HFF-Myc (cell line): ENCODE measurements around the gene C1orf35.

Experiments used
- DNase-seq: peaks from one replicate; pipeline ENCODE4 v3.0.0-alpha.2; 2011; ENCODE audit warnings: low read depth; ENCODE audit errors: extremely low read depth
- H3K4me3 ChIP-seq: replicated peaks from 2 replicates; pipeline ENCODE4 v1.5.1; 2011; ENCODE audit warnings: low read depth, mild to moderate bottlenecking, control low read depth, low read length
- TF ChIP-seq, protein P1 (sequence below): IDR thresholded peaks from 2 replicates; pipeline ENCODE4 v1.5.1; 2012; ENCODE audit warnings: mild to moderate bottlenecking, low read depth, low read length, control low read depth; ENCODE audit errors: missing control alignments

Gene C1orf35

GRCh38 chr1:228066891-228067654 lies 36.1 kb downstream of the C1orf35 start:
- no peak for DNase-seq
- TF ChIP-seq, protein P1, sequence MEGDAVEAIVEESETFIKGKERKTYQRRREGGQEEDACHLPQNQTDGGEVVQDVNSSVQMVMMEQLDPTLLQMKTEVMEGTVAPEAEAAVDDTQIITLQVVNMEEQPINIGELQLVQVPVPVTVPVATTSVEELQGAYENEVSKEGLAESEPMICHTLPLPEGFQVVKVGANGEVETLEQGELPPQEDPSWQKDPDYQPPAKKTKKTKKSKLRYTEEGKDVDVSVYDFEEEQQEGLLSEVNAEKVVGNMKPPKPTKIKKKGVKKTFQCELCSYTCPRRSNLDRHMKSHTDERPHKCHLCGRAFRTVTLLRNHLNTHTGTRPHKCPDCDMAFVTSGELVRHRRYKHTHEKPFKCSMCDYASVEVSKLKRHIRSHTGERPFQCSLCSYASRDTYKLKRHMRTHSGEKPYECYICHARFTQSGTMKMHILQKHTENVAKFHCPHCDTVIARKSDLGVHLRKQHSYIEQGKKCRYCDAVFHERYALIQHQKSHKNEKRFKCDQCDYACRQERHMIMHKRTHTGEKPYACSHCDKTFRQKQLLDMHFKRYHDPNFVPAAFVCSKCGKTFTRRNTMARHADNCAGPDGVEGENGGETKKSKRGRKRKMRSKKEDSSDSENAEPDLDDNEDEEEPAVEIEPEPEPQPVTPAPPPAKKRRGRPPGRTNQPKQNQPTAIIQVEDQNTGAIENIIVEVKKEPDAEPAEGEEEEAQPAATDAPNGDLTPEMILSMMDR, result no peak
- no peak overlapping the region for H3K4me3 ChIP-seq

GRCh38 chr1:228066416-228066815 lies 36.7 kb downstream of the C1orf35 start:
- TF ChIP-seq, protein P1, result no peak
- no peak overlapping the region for H3K4me3 ChIP-seq
- DNase-seq, result no peak

DNA sequence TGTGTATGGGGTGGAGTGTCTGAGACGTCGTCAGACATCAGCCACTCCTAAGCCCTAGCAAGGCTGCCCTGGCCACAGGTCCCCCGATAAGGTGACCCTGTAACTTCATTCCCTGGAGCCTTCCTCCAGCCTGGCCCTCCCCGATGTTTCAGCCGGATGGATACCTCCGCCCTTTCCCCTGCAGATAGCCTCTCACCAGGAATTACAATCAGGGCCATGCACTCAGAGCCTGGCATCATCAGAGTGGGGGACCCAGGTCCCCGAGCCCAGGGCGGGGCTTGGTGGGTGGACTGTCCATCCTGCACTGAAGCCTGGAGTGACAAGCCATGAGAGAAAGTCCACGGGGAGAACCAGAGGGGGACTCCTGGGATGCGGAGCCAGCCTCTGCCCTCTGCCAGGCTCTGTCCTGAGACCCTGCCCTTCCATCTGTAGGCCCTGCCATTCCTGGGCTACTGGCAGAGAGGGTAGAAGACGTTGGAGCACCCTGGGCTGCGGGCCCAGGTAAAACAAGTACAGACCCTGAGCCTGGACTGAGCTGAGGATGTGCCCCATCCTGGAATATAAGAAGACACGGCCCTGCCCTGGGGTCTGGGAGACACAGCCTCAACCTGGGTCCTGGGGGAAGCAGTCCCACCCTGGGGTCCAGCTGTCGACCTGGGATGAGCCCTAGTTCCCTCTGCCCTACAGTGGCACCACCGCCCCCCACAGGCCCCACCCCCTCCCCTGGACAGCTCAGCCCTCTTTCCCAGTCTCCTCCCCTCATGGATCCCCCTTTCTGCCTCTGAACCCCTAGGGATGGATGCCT lies 37.4 kb downstream of the C1orf35 start:
- no peak for DNase-seq
- TF ChIP-seq, protein P1, result no peak
- H3K4me3 ChIP-seq, result no peak overlapping the region

- no peak overlapping the region for H3K4me3 ChIP-seq
- TF ChIP-seq, protein P1, result no peak
- DNase-seq, result no peak
These were observed 38.2 kb downstream of the C1orf35 start for GRCh38 chr1:228064741-228065542.

DNA sequence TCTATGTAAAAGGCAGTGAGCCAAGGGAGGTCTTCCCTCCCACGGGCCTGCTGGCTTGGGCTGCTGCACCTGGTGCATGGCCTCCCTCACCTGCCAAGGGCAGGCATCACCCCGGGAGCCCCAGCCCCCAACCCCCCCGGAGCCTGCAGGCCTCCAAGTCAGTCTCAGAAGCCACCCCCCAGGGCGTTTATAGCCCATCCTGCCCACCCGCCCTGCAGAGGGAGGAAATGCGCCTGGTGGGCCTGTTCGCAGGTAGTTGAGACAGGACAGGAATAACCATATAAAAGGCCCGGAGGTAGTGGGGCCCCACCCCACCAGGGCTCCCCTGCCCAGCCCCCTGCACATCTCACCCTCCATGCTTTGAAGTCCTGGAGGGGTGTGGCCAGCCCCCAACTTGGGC lies 38.8 kb downstream of the C1orf35 start:
- H3K4me3 ChIP-seq, result no peak overlapping the region
- TF ChIP-seq, protein P1, result no peak
- no peak for DNase-seq
